Measurements from ENCODE around the gene IFITM2.

- TF ChIP-seq GTF2F1 (IDR thresholded peaks at IDR 0.05; ENCODE audit: low read length) (no peak), KDM5A (IDR thresholded peaks at IDR 0.05; ENCODE audit: borderline replicate concordance, low read length) (no peak), ZNF878 (CRISPR knock-in tag; IDR thresholded peaks at IDR 0.05) (no peak), DPF2 (CRISPR knock-in tag; IDR thresholded peaks at IDR 0.05; ENCODE audit: borderline replicate concordance, low read depth) (no peak), TCF7 (IDR thresholded peaks at IDR 0.05; ENCODE audit: low read depth) (no peak), ARID4A (CRISPR knock-in tag; IDR thresholded peaks at IDR 0.05; ENCODE audit: borderline replicate concordance) (no peak), ZNF331 (CRISPR knock-in tag; IDR thresholded peaks at IDR 0.05) (no peak)
- TF ChIP-seq, protein P1, sequence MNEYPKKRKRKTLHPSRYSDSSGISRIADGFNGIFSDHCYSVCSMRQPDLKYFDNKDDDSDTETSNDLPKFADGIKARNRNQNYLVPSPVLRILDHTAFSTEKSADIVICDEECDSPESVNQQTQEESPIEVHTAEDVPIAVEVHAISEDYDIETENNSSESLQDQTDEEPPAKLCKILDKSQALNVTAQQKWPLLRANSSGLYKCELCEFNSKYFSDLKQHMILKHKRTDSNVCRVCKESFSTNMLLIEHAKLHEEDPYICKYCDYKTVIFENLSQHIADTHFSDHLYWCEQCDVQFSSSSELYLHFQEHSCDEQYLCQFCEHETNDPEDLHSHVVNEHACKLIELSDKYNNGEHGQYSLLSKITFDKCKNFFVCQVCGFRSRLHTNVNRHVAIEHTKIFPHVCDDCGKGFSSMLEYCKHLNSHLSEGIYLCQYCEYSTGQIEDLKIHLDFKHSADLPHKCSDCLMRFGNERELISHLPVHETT (CRISPR knock-in tag; conservative IDR thresholded peaks at IDR 0.05) = no peak
- TF ChIP-seq, protein P2, sequence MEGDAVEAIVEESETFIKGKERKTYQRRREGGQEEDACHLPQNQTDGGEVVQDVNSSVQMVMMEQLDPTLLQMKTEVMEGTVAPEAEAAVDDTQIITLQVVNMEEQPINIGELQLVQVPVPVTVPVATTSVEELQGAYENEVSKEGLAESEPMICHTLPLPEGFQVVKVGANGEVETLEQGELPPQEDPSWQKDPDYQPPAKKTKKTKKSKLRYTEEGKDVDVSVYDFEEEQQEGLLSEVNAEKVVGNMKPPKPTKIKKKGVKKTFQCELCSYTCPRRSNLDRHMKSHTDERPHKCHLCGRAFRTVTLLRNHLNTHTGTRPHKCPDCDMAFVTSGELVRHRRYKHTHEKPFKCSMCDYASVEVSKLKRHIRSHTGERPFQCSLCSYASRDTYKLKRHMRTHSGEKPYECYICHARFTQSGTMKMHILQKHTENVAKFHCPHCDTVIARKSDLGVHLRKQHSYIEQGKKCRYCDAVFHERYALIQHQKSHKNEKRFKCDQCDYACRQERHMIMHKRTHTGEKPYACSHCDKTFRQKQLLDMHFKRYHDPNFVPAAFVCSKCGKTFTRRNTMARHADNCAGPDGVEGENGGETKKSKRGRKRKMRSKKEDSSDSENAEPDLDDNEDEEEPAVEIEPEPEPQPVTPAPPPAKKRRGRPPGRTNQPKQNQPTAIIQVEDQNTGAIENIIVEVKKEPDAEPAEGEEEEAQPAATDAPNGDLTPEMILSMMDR (CRISPR knock-in tag; IDR thresholded peaks at IDR 0.05) = no peak
Measured at GRCh38 chr11:326592-326841, 18.9 kb downstream of the IFITM2 start.

All from HepG2 (cell line).